Prostate gland (tissue), 2 donors: ENCODE results near the gene DNAJB9. TPM values are rescaled to one million over a fixed set of nuclear protein-coding genes. Genes with fewer than 3 reads are reported as not detected.

Experiments used
- DNase-seq: peaks from one replicate; pipeline ENCODE4 v3.0.0-alpha.2; 2019; ENCODE audit warnings: low spot score
- H3K27ac ChIP-seq, 2 donors: fragments of 200-600 bp; sonication (generic); 2 replicates each; pipeline ENCODE4 v1.5.1; 2017 to 2019
- H3K27me3 ChIP-seq: fragments of 200-600 bp; sonication (generic); replicated peaks from 2 replicates; pipeline ENCODE4 v1.5.1; 2019; ENCODE audit not compliant: insufficient read depth
- H3K36me3 ChIP-seq, 2 donors: fragments of 200-600 bp; sonication (generic); 1 replicate in 1 of 2; 2 replicates in 1 of 2; pipeline versions ENCODE4 v1.5.1 to v1.8.1; 2017 to 2019
- H3K4me1 ChIP-seq: fragments of 200-600 bp; sonication (generic); replicated peaks from 2 replicates; pipeline ENCODE4 v1.5.1; 2019
- H3K4me3 ChIP-seq, 2 donors: fragments of 200-600 bp; sonication (generic); 2 replicates each; pipeline ENCODE4 v1.5.1; 2017 to 2019
- H3K9me3 ChIP-seq: fragments of 200-600 bp; sonication (generic); 2 replicates; pipeline ENCODE4 v1.5.1; 2017
- POLR2A ChIP-seq: fragments of 450-650 bp; IDR thresholded peaks from one replicate; pipeline ENCODE4 v1.6.1; 2016; ENCODE audit warnings: antibody characterized with exemption, mild to moderate bottlenecking
- POLR2AphosphoS5 ChIP-seq: sonication (generic); formaldehyde crosslinking; IDR thresholded peaks from one replicate; pipeline ENCODE4 v1.6.1; 2017; ENCODE audit warnings: antibody characterized with exemption
- WGBS: methylation state at CpG from one replicate; pipeline ENCODE4 v1.1.5; 2018; 5-methylcytosine and 5-hydroxymethylcytosine counted together
- intact Hi-C: fragments of 100-400 bp; cut with DNase I; formaldehyde crosslinking; loops from one replicate; pipeline ENCODE4 v1.14.2; 2022
- total RNA-seq, 2 donors: library from RNA; depleted of rRNA; stranded (reverse); fragments of >200 nt; gene quantifications; one replicate each; pipeline ENCODE4 v1.1.0, GENCODE V29; 2016
- TF ChIP-seq, protein P1 (sequence below), 4 experiments: fragments of 200-600 bp in 2 of 4; fragments of 450-650 bp in 2 of 4; sonication (generic) in 2 of 4; IDR thresholded peaks; 1 replicate in 3 of 4; 2 replicates in 1 of 4; pipeline ENCODE4 v1.5.1; 2016 to 2019; ENCODE audit warnings: antibody characterized with exemption in 4 of 4, mild to moderate bottlenecking in 2 of 4, moderate library complexity in 2 of 4

Gene DNAJB9
- total RNA-seq, 2 donors from 2014 or later = 27.2 to 64.0 TPM

DNA sequence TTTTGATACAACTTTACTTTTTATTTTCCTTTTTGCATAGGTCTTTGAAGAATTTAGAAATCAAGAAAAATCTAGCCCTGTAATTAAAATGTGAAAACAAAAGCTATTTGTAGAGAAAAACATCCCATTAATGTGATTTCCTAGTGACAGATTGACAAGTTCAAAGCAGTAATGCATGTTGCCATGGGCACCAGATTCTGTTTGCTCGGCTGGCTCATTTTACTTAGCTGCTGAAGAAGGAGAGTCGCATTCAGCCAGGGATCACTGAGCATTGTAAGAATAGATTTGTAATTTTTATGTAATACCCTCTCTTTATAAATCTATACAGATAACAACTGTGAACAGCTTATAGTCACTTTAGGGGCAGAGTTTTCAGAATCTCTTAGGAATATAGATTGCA lies 28.5 kb downstream of the DNAJB9 start:
- no peak overlapping the region for H3K27ac ChIP-seq
- H3K9me3 ChIP-seq = no peaks in the 10 kb centered on the region
- no peak overlapping the region for H3K4me3 ChIP-seq
- intact Hi-C loops = no loop called here
- no peaks in the 10 kb centered on the region for H3K36me3 ChIP-seq
- TF ChIP-seq POLR2A (no peak), POLR2AphosphoS5 (no peak)
- TF ChIP-seq, protein P1, sequence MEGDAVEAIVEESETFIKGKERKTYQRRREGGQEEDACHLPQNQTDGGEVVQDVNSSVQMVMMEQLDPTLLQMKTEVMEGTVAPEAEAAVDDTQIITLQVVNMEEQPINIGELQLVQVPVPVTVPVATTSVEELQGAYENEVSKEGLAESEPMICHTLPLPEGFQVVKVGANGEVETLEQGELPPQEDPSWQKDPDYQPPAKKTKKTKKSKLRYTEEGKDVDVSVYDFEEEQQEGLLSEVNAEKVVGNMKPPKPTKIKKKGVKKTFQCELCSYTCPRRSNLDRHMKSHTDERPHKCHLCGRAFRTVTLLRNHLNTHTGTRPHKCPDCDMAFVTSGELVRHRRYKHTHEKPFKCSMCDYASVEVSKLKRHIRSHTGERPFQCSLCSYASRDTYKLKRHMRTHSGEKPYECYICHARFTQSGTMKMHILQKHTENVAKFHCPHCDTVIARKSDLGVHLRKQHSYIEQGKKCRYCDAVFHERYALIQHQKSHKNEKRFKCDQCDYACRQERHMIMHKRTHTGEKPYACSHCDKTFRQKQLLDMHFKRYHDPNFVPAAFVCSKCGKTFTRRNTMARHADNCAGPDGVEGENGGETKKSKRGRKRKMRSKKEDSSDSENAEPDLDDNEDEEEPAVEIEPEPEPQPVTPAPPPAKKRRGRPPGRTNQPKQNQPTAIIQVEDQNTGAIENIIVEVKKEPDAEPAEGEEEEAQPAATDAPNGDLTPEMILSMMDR (IDR thresholded peaks at IDR 0.05) = no peak
- no peak for DNase-seq
- H3K27me3 ChIP-seq = no peaks in the 10 kb centered on the region
- peaks cover 9% of the 10 kb centered on the region for H3K4me1 ChIP-seq
- 45% methylated on average over 2 of the region's 2 CpGs for WGBS

- no peaks in the 10 kb centered on the region for H3K27me3 ChIP-seq
- no peak for DNase-seq
- WGBS = 72% methylated on average over 6 of the region's 6 CpGs
- no peak overlapping the region for H3K4me3 ChIP-seq
- peaks cover 9% of the 10 kb centered on the region for H3K4me1 ChIP-seq
- intact Hi-C loops = no loop called here
- no peaks in the 10 kb centered on the region for H3K36me3 ChIP-seq
- H3K27ac ChIP-seq = no peak overlapping the region
- TF ChIP-seq, protein P1 (IDR thresholded peaks at IDR 0.05) = no peak
- TF ChIP-seq POLR2A (no peak), POLR2AphosphoS5 (no peak)
- no peaks in the 10 kb centered on the region for H3K9me3 ChIP-seq
Observed at GRCh38 chr7:108598914-108599580, 29.4 kb downstream of the DNAJB9 start.

DNA sequence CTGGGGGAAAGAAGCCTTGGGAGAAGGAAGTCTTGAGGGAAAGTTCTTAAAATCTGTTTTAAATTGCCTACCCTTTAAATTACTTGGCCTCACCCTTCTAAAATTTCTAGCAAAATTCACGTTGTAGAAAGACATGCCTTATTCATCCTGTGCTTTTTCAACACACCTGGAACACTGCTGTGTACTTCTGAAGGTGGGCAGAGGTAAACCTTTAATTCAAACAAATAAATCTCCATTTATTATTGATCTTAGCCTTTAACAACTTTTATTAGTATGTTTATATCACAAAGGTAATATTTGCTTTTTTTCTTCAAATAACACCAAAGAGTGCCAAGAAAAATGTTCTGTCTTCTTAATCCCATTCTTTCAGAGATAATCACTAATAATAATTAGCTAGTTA lies 30.7 kb downstream of the DNAJB9 start:
- Histone ChIP-seq H3K36me3 (no peaks in the 10 kb centered on the region), H3K27ac (no peak overlapping the region), H3K27me3 (no peaks in the 10 kb centered on the region), H3K4me3 (no peak overlapping the region), H3K4me1 (peaks cover 9% of the 10 kb centered on the region), H3K9me3 (no peaks in the 10 kb centered on the region)
- no peak for DNase-seq
- TF ChIP-seq, protein P1 (IDR thresholded peaks at IDR 0.05) = no peak
- TF ChIP-seq POLR2AphosphoS5 = peak; percentile 70
- intact Hi-C loops = no loop called here
- WGBS = 29% methylated on average over 1 of the region's 1 CpG

DNA sequence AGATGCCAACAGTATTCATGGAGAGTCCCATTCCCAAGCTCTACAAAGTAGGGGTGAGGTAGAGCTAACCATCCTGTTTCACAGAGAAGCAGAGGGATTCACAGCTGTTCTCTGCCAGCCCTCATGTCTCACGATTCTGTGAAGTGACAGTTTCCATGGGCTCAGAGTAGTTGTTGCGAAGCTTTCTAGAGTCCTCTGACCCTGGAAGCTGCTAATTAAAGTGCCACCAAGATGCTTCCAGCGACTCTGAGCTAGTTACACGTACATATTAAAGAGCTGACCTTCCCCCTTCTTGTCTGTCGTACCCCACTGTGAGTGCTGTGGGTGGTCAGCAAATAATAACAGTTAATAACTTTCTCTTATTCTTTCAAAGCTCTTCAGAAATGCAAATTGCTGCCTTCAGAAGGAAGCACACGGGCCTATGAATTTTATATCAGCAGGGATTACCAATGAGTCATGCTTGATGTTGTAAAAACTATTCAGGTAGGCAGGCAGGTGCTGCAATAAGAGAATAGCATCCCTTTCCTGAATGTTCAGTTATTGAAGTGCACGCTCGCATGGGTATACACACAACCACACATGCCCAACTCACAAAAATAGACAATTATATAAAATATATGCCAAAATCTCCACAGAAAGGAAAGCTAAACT lies 34.1 kb downstream of the DNAJB9 start:
- no peaks in the 10 kb centered on the region for H3K27me3 ChIP-seq
- H3K36me3 ChIP-seq = no peaks in the 10 kb centered on the region
- H3K9me3 ChIP-seq = no peaks in the 10 kb centered on the region
- H3K4me1 ChIP-seq = peaks cover 9% of the 10 kb centered on the region
- TF ChIP-seq POLR2A (no peak), POLR2AphosphoS5 (no peak)
- TF ChIP-seq, protein P1 (IDR thresholded peaks at IDR 0.05) = no peak
- no peak overlapping the region for H3K4me3 ChIP-seq
- WGBS = 73% methylated on average over 8 of the region's 8 CpGs
- intact Hi-C loops = no loop called here
- DNase-seq = no peak
- no peak overlapping the region for H3K27ac ChIP-seq
